Measurements from ENCODE around the gene ERC1.

Gene ERC1

GRCh38 chr12:1059162-1059561, 68.1 kb downstream of the ERC1 start:
- FAIRE-seq, result no peak
- TF ChIP-seq POLR2A (IDR thresholded peaks at IDR 0.05; ENCODE audit: low read depth, low read length), result no peak
- no peak for TF ChIP-seq TAF1 (IDR thresholded peaks at IDR 0.05; ENCODE audit: low read depth, low read length)
- TF ChIP-seq POLR2AphosphoS5 (IDR thresholded peaks at IDR 0.05; ENCODE audit: low read depth, low read length), result no peak
- no peak for TF ChIP-seq POU2F2 (IDR thresholded peaks at IDR 0.05; ENCODE audit: low read depth, low read length)
- no peak for TF ChIP-seq SPI1 (IDR thresholded peaks at IDR 0.05; ENCODE audit: low read depth, low read length)
- no peak for TF ChIP-seq PAX5 (IDR thresholded peaks at IDR 0.05; ENCODE audit: insufficient read depth, low read length, severe bottlenecking)
- DNase-seq (ENCODE audit: insufficient read length, low spot score), result no peak

DNA sequence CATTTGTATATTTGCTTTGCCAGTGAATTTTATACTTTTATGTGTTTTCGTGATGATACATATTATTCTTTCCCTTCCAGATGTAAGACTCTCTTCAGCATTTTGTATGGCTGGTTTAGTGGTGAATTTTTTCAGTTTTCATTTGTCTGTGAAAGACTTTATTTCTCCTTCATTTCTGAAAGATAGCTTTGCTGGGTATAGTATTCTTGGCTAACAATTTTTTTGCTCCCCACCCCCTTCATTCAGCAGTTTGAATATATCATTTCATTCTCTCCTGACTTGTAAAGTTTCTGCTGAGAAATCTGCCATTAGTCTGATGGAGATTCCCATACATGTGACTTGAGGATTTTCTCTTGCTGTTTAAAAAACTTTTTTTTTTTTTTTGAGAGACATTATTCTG, 72.8 kb downstream of the ERC1 start:
- TF ChIP-seq POU2F2 (IDR thresholded peaks at IDR 0.05; ENCODE audit: low read depth, low read length) (no peak), SPI1 (IDR thresholded peaks at IDR 0.05; ENCODE audit: low read depth, low read length) (no peak), PAX5 (IDR thresholded peaks at IDR 0.05; ENCODE audit: insufficient read depth, low read length, severe bottlenecking) (no peak), POLR2AphosphoS5 (IDR thresholded peaks at IDR 0.05; ENCODE audit: low read depth, low read length) (no peak)
- DNase-seq (ENCODE audit: insufficient read length, low spot score) (no peak), FAIRE-seq (no peak)

DNA sequence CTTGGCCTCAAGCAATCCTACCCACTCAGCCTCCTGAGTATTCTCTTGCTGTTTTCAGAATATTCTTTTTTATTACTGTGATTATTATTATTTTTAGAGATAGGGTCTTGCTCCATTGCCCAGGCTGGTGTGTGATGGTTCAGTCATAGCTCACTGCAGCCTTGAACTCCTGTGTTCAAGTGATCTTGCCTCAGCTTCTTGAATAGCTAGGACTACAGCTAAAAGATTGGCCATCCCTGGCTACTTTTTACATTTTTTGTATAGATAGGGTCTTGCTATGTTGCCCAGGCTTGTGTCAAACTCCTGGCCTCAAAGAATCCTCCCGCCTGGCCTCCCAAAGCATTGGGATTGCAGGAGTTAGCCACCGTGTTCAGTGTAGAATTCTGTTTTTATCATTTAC, 73.3 kb downstream of the ERC1 start:
- FAIRE-seq (no peak), DNase-seq (ENCODE audit: insufficient read length, low spot score) (no peak)
- no peak for TF ChIP-seq POLR2A (IDR thresholded peaks at IDR 0.05; ENCODE audit: low read depth, low read length)
- no peak for TF ChIP-seq POU2F2 (IDR thresholded peaks at IDR 0.05; ENCODE audit: low read depth, low read length)
- TF ChIP-seq PAX5 (IDR thresholded peaks at IDR 0.05; ENCODE audit: insufficient read depth, low read length, severe bottlenecking), result no peak
- TF ChIP-seq POLR2AphosphoS5 (IDR thresholded peaks at IDR 0.05; ENCODE audit: low read depth, low read length), result no peak
- no peak for TF ChIP-seq SPI1 (IDR thresholded peaks at IDR 0.05; ENCODE audit: low read depth, low read length)
- TF ChIP-seq TAF1 (IDR thresholded peaks at IDR 0.05; ENCODE audit: low read depth, low read length), result no peak

- DNase-seq (ENCODE audit: insufficient read length, low spot score) (no peak), FAIRE-seq (no peak)
- no peak for TF ChIP-seq SPI1 (IDR thresholded peaks at IDR 0.05; ENCODE audit: low read depth, low read length)
- no peak for TF ChIP-seq POLR2AphosphoS5 (IDR thresholded peaks at IDR 0.05; ENCODE audit: low read depth, low read length)
- no peak for TF ChIP-seq POLR2A (IDR thresholded peaks at IDR 0.05; ENCODE audit: low read depth, low read length)
- no peak for TF ChIP-seq PAX5 (IDR thresholded peaks at IDR 0.05; ENCODE audit: insufficient read depth, low read length, severe bottlenecking)
- no peak for TF ChIP-seq TAF1 (IDR thresholded peaks at IDR 0.05; ENCODE audit: low read depth, low read length)
- TF ChIP-seq POU2F2 (IDR thresholded peaks at IDR 0.05; ENCODE audit: low read depth, low read length), result no peak
These were observed 74.6 kb downstream of the ERC1 start for GRCh38 chr12:1065629-1066028.

DNA sequence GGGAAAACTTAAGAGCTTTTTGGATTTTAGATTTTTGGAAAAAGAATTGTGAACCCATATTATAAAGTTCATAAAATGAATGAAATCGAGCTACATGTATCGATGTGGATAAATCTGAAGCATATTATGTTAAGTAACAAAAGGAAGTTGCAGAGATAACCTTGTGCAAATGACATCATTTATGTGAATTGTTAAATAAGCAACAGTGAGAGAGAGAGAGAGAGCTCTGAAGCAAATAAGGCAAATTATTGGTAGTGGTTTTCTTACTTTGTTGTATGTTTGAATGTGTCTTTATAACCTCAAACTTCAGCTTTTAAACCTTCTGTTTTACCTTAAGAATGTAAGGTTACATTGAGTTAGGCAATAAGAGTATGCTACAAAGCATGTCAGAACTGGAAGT, 78.8 kb downstream of the ERC1 start:
- no peak for DNase-seq (ENCODE audit: insufficient read length, low spot score)
- no peak for TF ChIP-seq POLR2A (IDR thresholded peaks at IDR 0.05; ENCODE audit: low read depth, low read length)
- TF ChIP-seq POLR2AphosphoS5 (IDR thresholded peaks at IDR 0.05; ENCODE audit: low read depth, low read length), result no peak
- no peak for TF ChIP-seq PAX5 (IDR thresholded peaks at IDR 0.05; ENCODE audit: insufficient read depth, low read length, severe bottlenecking)
- TF ChIP-seq SPI1 (IDR thresholded peaks at IDR 0.05; ENCODE audit: low read depth, low read length), result no peak
- no peak for TF ChIP-seq TAF1 (IDR thresholded peaks at IDR 0.05; ENCODE audit: low read depth, low read length)
- no peak for TF ChIP-seq POU2F2 (IDR thresholded peaks at IDR 0.05; ENCODE audit: low read depth, low read length)
- no peak for FAIRE-seq

DNA sequence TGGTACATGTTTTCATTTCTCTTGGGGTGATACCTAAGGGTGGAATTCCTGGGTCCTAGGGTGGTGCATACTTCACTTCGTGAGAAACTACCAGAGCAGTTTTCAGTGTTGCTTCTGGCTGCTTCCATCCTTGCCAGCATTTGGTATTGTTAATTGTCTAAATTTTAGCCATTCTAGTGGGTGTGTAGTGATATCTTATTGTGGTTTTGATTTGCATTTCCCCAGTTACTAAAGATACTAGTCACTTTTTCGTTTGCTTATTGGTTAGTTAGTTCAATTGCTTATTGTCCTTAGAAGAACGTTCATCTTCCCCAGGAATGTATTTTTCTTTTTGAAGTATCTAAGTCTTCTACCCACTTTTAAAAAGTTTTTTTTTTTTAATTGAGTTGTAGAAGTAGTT, 80.2 kb downstream of the ERC1 start:
- DNase-seq (ENCODE audit: insufficient read length, low spot score) (no peak), FAIRE-seq (no peak)
- TF ChIP-seq TAF1 (IDR thresholded peaks at IDR 0.05; ENCODE audit: low read depth, low read length), result no peak
- no peak for TF ChIP-seq SPI1 (IDR thresholded peaks at IDR 0.05; ENCODE audit: low read depth, low read length)
- no peak for TF ChIP-seq POLR2AphosphoS5 (IDR thresholded peaks at IDR 0.05; ENCODE audit: low read depth, low read length)
- no peak for TF ChIP-seq PAX5 (IDR thresholded peaks at IDR 0.05; ENCODE audit: insufficient read depth, low read length, severe bottlenecking)
- no peak for TF ChIP-seq POLR2A (IDR thresholded peaks at IDR 0.05; ENCODE audit: low read depth, low read length)
- TF ChIP-seq POU2F2 (IDR thresholded peaks at IDR 0.05; ENCODE audit: low read depth, low read length), result no peak

DNA sequence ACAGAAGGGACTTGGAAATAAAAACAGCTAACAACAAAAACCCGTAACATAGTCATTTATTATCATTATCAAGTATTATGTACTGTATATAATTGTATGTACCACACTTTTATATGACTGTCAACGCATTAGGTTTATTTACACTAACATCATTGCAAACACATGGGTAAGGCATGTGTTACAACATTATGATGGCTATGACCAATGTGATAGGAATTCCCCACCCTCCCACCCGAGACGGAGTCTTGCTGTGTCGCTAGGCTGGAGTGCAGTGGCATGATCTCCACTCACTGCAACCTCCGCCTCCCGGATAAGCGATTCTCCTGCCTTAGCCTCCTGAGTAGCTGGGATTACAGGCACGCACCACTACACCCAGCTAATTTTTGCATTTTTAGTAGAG, 82.6 kb downstream of the ERC1 start:
- DNase-seq (ENCODE audit: insufficient read length, low spot score), result no peak
- no peak for FAIRE-seq
- TF ChIP-seq POLR2AphosphoS5 (IDR thresholded peaks at IDR 0.05; ENCODE audit: low read depth, low read length) (no peak), POLR2A (IDR thresholded peaks at IDR 0.05; ENCODE audit: low read depth, low read length) (no peak), PAX5 (IDR thresholded peaks at IDR 0.05; ENCODE audit: insufficient read depth, low read length, severe bottlenecking) (no peak), POU2F2 (IDR thresholded peaks at IDR 0.05; ENCODE audit: low read depth, low read length) (no peak), TAF1 (IDR thresholded peaks at IDR 0.05; ENCODE audit: low read depth, low read length) (no peak), SPI1 (IDR thresholded peaks at IDR 0.05; ENCODE audit: low read depth, low read length) (no peak)

- TF ChIP-seq TAF1 (IDR thresholded peaks at IDR 0.05; ENCODE audit: low read depth, low read length) (no peak), POLR2AphosphoS5 (IDR thresholded peaks at IDR 0.05; ENCODE audit: low read depth, low read length) (no peak), SPI1 (IDR thresholded peaks at IDR 0.05; ENCODE audit: low read depth, low read length) (no peak)
- FAIRE-seq (peak; percentile 38), DNase-seq (ENCODE audit: insufficient read length, low spot score) (no peak)
These were observed 86.2 kb downstream of the ERC1 start for GRCh38 chr12:1077036-1077803.

GRCh38 chr12:1078002-1078401, 87.0 kb downstream of the ERC1 start:
- TF ChIP-seq POU2F2 (IDR thresholded peaks at IDR 0.05; ENCODE audit: low read depth, low read length) (no peak), TAF1 (IDR thresholded peaks at IDR 0.05; ENCODE audit: low read depth, low read length) (no peak), POLR2A (IDR thresholded peaks at IDR 0.05; ENCODE audit: low read depth, low read length) (no peak)
- no peak for FAIRE-seq
- no peak for DNase-seq (ENCODE audit: insufficient read length, low spot score)

GRCh38 chr12:1080520-1081223, 89.6 kb downstream of the ERC1 start:
- FAIRE-seq (peak; percentile 71), DNase-seq (ENCODE audit: insufficient read length, low spot score) (no peak)
- TF ChIP-seq SPI1 (IDR thresholded peaks at IDR 0.05; ENCODE audit: low read depth, low read length), result peak; percentile 44; the same call in 1 of the 2 replicates
- TF ChIP-seq PAX5 (IDR thresholded peaks at IDR 0.05; ENCODE audit: insufficient read depth, low read length, severe bottlenecking), result no peak
- TF ChIP-seq POLR2A (IDR thresholded peaks at IDR 0.05; ENCODE audit: low read depth, low read length), result no peak
- TF ChIP-seq POU2F2 (IDR thresholded peaks at IDR 0.05; ENCODE audit: low read depth, low read length), result no peak
